WTC11 (cell line): ENCODE measurements around the gene GPRC6A. TPM values are rescaled to one million over a fixed set of nuclear protein-coding genes. Genes with fewer than 3 reads are reported as not detected.
A peak's percentile ranks its signal among the peaks of the same experiment; 100 is the strongest.

Source experiments
- ATF3 ChIP-seq: sonication (generic); formaldehyde crosslinking; conservative IDR thresholded peaks from 2 replicates; pipeline ENCODE4 v1.8.1; 2022; ENCODE audit warnings: mild to moderate bottlenecking, missing genetic modification reagents
- E2F5 ChIP-seq: sonication (generic); formaldehyde crosslinking; IDR thresholded peaks from 2 replicates; pipeline ENCODE4 v1.8.1; 2022; ENCODE audit warnings: mild to moderate bottlenecking, moderate library complexity, missing genetic modification reagents
- GABPB1 ChIP-seq: sonication (generic); formaldehyde crosslinking; IDR thresholded peaks from 2 replicates; pipeline ENCODE4 v1.8.1; 2023; ENCODE audit warnings: mild to moderate bottlenecking, missing genetic modification reagents
- GRHL2 ChIP-seq: fragments of 250-450 bp; sonication (Bioruptor Pico); IDR thresholded peaks from 2 replicates; pipeline ENCODE4 v1.8.0; 2022; ENCODE audit warnings: mild to moderate bottlenecking, moderate library complexity; ENCODE audit not compliant: insufficient replicate concordance, severe bottlenecking
- GTF2I ChIP-seq: fragments of 250-450 bp; sonication (Bioruptor Pico); conservative IDR thresholded peaks from 2 replicates; pipeline ENCODE4 v1.4.0; 2021; ENCODE audit warnings: mild to moderate bottlenecking
- HMGXB4 ChIP-seq: sonication (generic); formaldehyde crosslinking; IDR thresholded peaks from 2 replicates; pipeline ENCODE4 v1.8.1; 2023; ENCODE audit warnings: mild to moderate bottlenecking, moderate library complexity, missing genetic modification reagents
- IRF2 ChIP-seq: sonication (generic); formaldehyde crosslinking; IDR thresholded peaks from 2 replicates; pipeline ENCODE4 v1.8.0; 2022; ENCODE audit warnings: low read depth, missing genetic modification reagents, borderline replicate concordance
- KAT7 ChIP-seq: sonication (generic); formaldehyde crosslinking; IDR thresholded peaks from 2 replicates; pipeline ENCODE4 v1.8.1; 2023; ENCODE audit warnings: missing genetic modification reagents, mild to moderate bottlenecking, borderline replicate concordance
- NFE2L1 ChIP-seq: sonication (generic); formaldehyde crosslinking; IDR thresholded peaks from 2 replicates; pipeline ENCODE4 v1.8.1; 2023; ENCODE audit warnings: missing genetic modification reagents
- RELA ChIP-seq: sonication (generic); formaldehyde crosslinking; IDR thresholded peaks from 2 replicates; pipeline ENCODE4 v1.8.1; 2022; ENCODE audit warnings: missing genetic modification reagents, mild to moderate bottlenecking, borderline replicate concordance
- SMAD3 ChIP-seq: sonication (generic); formaldehyde crosslinking; IDR thresholded peaks from 2 replicates; pipeline ENCODE4 v1.8.0; 2022; ENCODE audit warnings: missing genetic modification reagents, mild to moderate bottlenecking, borderline replicate concordance
- SP1 ChIP-seq: sonication (generic); formaldehyde crosslinking; conservative IDR thresholded peaks from 2 replicates; pipeline ENCODE4 v1.8.1; 2022; ENCODE audit warnings: missing genetic modification reagents
- STAT6 ChIP-seq: sonication (generic); formaldehyde crosslinking; conservative IDR thresholded peaks from 2 replicates; pipeline ENCODE4 v1.8.1; 2023; ENCODE audit warnings: mild to moderate bottlenecking, low read depth, missing genetic modification reagents, moderate library complexity
- TEAD4 ChIP-seq: sonication (generic); formaldehyde crosslinking; IDR thresholded peaks from 2 replicates; pipeline ENCODE4 v1.8.0; 2022; ENCODE audit warnings: mild to moderate bottlenecking, missing genetic modification reagents
- TP53 ChIP-seq: sonication (generic); formaldehyde crosslinking; IDR thresholded peaks from 2 replicates; pipeline ENCODE4 v1.8.1; 2023; ENCODE audit warnings: mild to moderate bottlenecking, missing genetic modification reagents
- ZBTB21 ChIP-seq: sonication (generic); formaldehyde crosslinking; IDR thresholded peaks from 2 replicates; pipeline ENCODE4 v1.8.1; 2023; ENCODE audit warnings: mild to moderate bottlenecking, missing genetic modification reagents, borderline replicate concordance
- ZMAT4 ChIP-seq: fragments of 250-450 bp; sonication (Bioruptor Pico); IDR thresholded peaks from 2 replicates; pipeline ENCODE4 v1.9.0; 2021; ENCODE audit warnings: mild to moderate bottlenecking
- ZNF138 ChIP-seq: sonication (generic); formaldehyde crosslinking; conservative IDR thresholded peaks from 2 replicates; pipeline ENCODE4 v1.8.1; 2022; ENCODE audit warnings: mild to moderate bottlenecking, moderate library complexity, missing genetic modification reagents
- ZNF423 ChIP-seq: fragments of 250-450 bp; sonication (Bioruptor Pico); IDR thresholded peaks from 2 replicates; pipeline ENCODE4 v2.1.2; 2022; ENCODE audit warnings: mild to moderate bottlenecking, moderate library complexity
- total RNA-seq: library from RNA; stranded (reverse); gene quantifications from 3 replicates; pipeline ENCODE4 v1.2.3, GENCODE V29; 2021
- TF ChIP-seq, protein P1 (sequence below): fragments of 200-600 bp; IDR thresholded peaks from 2 replicates; pipeline ENCODE4 v1.8.0; 2022; ENCODE audit warnings: antibody characterized with exemption
- TF ChIP-seq, protein P2 (sequence below): sonication (generic); formaldehyde crosslinking; IDR thresholded peaks from 2 replicates; pipeline ENCODE4 v1.8.0; 2022; ENCODE audit warnings: mild to moderate bottlenecking, missing genetic modification reagents
- TF ChIP-seq, protein P3 (sequence below): sonication (generic); formaldehyde crosslinking; IDR thresholded peaks from 2 replicates; pipeline ENCODE4 v1.8.0; 2023; ENCODE audit warnings: missing genetic modification reagents, mild to moderate bottlenecking, borderline replicate concordance

Gene GPRC6A
- total RNA-seq, 1 experiment from 2014 or later, result 0.17 TPM

DNA sequence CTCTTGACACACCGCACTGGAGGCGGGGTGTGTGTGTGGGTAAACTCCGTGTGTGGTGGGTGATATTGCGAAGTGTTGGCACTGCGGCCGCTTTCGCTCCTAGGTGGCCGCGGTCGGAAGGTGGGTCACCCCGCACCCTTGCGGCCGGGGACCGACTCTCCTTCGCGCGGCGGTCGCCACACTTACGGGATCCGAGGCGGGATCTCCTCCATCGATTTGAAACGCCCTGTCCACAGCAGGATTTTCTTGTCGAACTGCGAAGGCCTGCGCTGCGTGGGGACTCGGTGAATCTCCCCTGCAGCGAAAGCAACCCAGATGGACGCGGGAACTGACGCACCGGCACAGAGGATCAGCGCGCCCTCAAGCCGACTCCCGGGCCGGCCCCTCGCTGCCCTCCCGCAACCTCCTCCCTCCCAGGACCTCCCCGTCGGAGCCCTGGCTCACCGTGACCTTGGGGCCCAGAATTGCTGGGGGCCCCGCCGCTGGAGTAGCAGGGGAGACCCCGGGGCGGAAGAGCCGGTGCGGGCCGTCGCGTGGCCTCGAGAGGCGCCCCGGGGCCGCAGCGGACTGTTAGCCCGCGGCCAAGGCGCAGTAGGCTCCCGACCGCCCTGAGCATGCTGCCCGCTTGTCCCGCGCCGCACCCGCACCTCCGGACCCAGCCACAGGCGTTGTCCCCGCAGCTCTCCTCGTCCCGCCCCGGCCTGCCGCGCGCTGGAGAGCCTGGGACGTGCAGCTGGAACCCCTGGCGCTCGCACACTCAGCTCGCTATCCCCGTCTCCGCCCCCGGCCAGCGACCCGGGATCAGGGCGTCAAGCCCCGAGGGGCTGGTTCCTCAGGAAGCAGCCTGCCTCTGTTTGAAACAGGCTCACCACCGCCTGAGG, 63.7 kb downstream of the GPRC6A start, which contains the start of gene FAM162B (continued):
- TF ChIP-seq STAT6 (CRISPR knock-in tag) (no peak), ZNF138 (CRISPR knock-in tag) (no peak), ATF3 (CRISPR knock-in tag) (no peak), RELA (CRISPR knock-in tag) (0 out of 2 replicates have a peak, but pooled peaks have one; percentile 51), ZMAT4 (no peak), IRF2 (CRISPR knock-in tag) (no peak), ZNF423 (peak; percentile 44; the same call in 1 of the 2 replicates), HMGXB4 (no peak; the same call in 1 of the 2 replicates), GABPB1 (CRISPR knock-in tag) (no peak), NFE2L1 (CRISPR knock-in tag) (peak; percentile 63; the same call in 1 of the 2 replicates), GTF2I (CRISPR knock-in tag) (no peak), SP1 (peak; percentile 54; the same call in 1 of the 2 replicates), TEAD4 (CRISPR knock-in tag) (no peak), SMAD3 (0 out of 2 replicates have a peak, but pooled peaks have one; percentile 49), GRHL2 (no peak), E2F5 (CRISPR knock-in tag) (no peak), TP53 (CRISPR knock-in tag) (no peak), KAT7 (CRISPR knock-in tag) (no peak), ZBTB21 (CRISPR knock-in tag) (peak; percentile 26; the same call in 1 of the 2 replicates)
- TF ChIP-seq, protein P1, sequence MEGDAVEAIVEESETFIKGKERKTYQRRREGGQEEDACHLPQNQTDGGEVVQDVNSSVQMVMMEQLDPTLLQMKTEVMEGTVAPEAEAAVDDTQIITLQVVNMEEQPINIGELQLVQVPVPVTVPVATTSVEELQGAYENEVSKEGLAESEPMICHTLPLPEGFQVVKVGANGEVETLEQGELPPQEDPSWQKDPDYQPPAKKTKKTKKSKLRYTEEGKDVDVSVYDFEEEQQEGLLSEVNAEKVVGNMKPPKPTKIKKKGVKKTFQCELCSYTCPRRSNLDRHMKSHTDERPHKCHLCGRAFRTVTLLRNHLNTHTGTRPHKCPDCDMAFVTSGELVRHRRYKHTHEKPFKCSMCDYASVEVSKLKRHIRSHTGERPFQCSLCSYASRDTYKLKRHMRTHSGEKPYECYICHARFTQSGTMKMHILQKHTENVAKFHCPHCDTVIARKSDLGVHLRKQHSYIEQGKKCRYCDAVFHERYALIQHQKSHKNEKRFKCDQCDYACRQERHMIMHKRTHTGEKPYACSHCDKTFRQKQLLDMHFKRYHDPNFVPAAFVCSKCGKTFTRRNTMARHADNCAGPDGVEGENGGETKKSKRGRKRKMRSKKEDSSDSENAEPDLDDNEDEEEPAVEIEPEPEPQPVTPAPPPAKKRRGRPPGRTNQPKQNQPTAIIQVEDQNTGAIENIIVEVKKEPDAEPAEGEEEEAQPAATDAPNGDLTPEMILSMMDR, result no peak
- TF ChIP-seq, protein P2, sequence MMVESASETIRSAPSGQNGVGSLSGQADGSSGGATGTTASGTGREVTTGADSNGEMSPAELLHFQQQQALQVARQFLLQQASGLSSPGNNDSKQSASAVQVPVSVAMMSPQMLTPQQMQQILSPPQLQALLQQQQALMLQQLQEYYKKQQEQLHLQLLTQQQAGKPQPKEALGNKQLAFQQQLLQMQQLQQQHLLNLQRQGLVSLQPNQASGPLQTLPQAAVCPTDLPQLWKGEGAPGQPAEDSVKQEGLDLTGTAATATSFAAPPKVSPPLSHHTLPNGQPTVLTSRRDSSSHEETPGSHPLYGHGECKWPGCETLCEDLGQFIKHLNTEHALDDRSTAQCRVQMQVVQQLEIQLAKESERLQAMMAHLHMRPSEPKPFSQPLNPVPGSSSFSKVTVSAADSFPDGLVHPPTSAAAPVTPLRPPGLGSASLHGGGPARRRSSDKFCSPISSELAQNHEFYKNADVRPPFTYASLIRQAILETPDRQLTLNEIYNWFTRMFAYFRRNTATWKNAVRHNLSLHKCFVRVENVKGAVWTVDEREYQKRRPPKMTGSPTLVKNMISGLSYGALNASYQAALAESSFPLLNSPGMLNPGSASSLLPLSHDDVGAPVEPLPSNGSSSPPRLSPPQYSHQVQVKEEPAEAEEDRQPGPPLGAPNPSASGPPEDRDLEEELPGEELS (CRISPR knock-in tag), result no peak
- TF ChIP-seq, protein P3, sequence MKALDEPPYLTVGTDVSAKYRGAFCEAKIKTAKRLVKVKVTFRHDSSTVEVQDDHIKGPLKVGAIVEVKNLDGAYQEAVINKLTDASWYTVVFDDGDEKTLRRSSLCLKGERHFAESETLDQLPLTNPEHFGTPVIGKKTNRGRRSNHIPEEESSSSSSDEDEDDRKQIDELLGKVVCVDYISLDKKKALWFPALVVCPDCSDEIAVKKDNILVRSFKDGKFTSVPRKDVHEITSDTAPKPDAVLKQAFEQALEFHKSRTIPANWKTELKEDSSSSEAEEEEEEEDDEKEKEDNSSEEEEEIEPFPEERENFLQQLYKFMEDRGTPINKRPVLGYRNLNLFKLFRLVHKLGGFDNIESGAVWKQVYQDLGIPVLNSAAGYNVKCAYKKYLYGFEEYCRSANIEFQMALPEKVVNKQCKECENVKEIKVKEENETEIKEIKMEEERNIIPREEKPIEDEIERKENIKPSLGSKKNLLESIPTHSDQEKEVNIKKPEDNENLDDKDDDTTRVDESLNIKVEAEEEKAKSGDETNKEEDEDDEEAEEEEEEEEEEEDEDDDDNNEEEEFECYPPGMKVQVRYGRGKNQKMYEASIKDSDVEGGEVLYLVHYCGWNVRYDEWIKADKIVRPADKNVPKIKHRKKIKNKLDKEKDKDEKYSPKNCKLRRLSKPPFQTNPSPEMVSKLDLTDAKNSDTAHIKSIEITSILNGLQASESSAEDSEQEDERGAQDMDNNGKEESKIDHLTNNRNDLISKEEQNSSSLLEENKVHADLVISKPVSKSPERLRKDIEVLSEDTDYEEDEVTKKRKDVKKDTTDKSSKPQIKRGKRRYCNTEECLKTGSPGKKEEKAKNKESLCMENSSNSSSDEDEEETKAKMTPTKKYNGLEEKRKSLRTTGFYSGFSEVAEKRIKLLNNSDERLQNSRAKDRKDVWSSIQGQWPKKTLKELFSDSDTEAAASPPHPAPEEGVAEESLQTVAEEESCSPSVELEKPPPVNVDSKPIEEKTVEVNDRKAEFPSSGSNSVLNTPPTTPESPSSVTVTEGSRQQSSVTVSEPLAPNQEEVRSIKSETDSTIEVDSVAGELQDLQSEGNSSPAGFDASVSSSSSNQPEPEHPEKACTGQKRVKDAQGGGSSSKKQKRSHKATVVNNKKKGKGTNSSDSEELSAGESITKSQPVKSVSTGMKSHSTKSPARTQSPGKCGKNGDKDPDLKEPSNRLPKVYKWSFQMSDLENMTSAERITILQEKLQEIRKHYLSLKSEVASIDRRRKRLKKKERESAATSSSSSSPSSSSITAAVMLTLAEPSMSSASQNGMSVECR, result no peak; the same call in 1 of the 2 replicates
